Measurements from ENCODE around the gene NINJ1. TPM values are rescaled to one million over a fixed set of nuclear protein-coding genes. Genes with fewer than 3 reads are reported as not detected.

The NINJ1 gene
- total RNA-seq, 1 donor from 2014 or later, result 3.9 TPM

- Histone ChIP-seq H3K4me3 (no peak overlapping the region), H3K27ac (no peak overlapping the region), H3K36me3 (no peaks in the 10 kb centered on the region), H3F3A (ENCODE audit: low read depth) (no peaks in the 10 kb centered on the region), H2AFZ (replicated peaks) (no peak overlapping the region), H3K79me2 (ENCODE audit: low read depth) (no peaks in the 10 kb centered on the region), H4K20me1 (ENCODE audit: low read depth) (no peaks in the 10 kb centered on the region), H3K9me3 (ENCODE audit: low read depth) (no peaks in the 10 kb centered on the region), H3K27me3 (no peaks in the 10 kb centered on the region), H3K9ac (no peak overlapping the region), H3K4me1 (peaks cover 10% of the 10 kb centered on the region), H3K4me2 (no peak overlapping the region)
- H3K4me3 Mint-ChIP-seq, result no peak overlapping the region
- TF ChIP-seq, protein P1, sequence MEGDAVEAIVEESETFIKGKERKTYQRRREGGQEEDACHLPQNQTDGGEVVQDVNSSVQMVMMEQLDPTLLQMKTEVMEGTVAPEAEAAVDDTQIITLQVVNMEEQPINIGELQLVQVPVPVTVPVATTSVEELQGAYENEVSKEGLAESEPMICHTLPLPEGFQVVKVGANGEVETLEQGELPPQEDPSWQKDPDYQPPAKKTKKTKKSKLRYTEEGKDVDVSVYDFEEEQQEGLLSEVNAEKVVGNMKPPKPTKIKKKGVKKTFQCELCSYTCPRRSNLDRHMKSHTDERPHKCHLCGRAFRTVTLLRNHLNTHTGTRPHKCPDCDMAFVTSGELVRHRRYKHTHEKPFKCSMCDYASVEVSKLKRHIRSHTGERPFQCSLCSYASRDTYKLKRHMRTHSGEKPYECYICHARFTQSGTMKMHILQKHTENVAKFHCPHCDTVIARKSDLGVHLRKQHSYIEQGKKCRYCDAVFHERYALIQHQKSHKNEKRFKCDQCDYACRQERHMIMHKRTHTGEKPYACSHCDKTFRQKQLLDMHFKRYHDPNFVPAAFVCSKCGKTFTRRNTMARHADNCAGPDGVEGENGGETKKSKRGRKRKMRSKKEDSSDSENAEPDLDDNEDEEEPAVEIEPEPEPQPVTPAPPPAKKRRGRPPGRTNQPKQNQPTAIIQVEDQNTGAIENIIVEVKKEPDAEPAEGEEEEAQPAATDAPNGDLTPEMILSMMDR (IDR thresholded peaks at IDR 0.05), result no peak
- TF ChIP-seq EZH2phosphoT487 (IDR thresholded peaks at IDR 0.05) (no peak), EZH2 (IDR thresholded peaks at IDR 0.05) (no peak)
- DNase-seq (ENCODE audit: low spot score), result no peak
- no peak overlapping the region for H3K27ac Mint-ChIP-seq
- peaks cover 4% of the 10 kb centered on the region for H3K27me3 Mint-ChIP-seq (ENCODE audit: insufficient read depth, low read depth)
- peaks cover 26% of the 10 kb centered on the region for H3K4me1 Mint-ChIP-seq
- no peaks in the 10 kb centered on the region for H3K9me3 Mint-ChIP-seq
- H3K36me3 Mint-ChIP-seq, result peaks cover 3% of the 10 kb centered on the region
Observed at GRCh38 chr9:93123561-93124283, 10.3 kb downstream of the NINJ1 start.

GRCh38 chr9:93122721-93123221, 11.3 kb downstream of the NINJ1 start:
- Histone ChIP-seq H3K4me2 (no peak overlapping the region), H4K20me1 (ENCODE audit: low read depth) (no peaks in the 10 kb centered on the region), H3K79me2 (ENCODE audit: low read depth) (no peaks in the 10 kb centered on the region), H3K9ac (no peak overlapping the region), H3K4me1 (peaks cover 10% of the 10 kb centered on the region), H3K4me3 (no peak overlapping the region), H3K9me3 (ENCODE audit: low read depth) (no peaks in the 10 kb centered on the region), H2AFZ (replicated peaks) (no peak overlapping the region), H3K27ac (no peak overlapping the region), H3K27me3 (no peaks in the 10 kb centered on the region), H3F3A (ENCODE audit: low read depth) (no peaks in the 10 kb centered on the region), H3K36me3 (no peaks in the 10 kb centered on the region)
- TF ChIP-seq, protein P1 (IDR thresholded peaks at IDR 0.05), result no peak
- TF ChIP-seq EZH2 (IDR thresholded peaks at IDR 0.05) (no peak), EZH2phosphoT487 (IDR thresholded peaks at IDR 0.05) (no peak)
- Mint-ChIP-seq H3K4me3 (no peak overlapping the region), H3K36me3 (peaks cover 3% of the 10 kb centered on the region), H3K27ac (no peak overlapping the region), H3K9me3 (no peaks in the 10 kb centered on the region), H3K27me3 (ENCODE audit: insufficient read depth, low read depth) (peaks cover 4% of the 10 kb centered on the region), H3K4me1 (peaks cover 22% of the 10 kb centered on the region)
- DNase-seq (ENCODE audit: low spot score), result no peak

DNA sequence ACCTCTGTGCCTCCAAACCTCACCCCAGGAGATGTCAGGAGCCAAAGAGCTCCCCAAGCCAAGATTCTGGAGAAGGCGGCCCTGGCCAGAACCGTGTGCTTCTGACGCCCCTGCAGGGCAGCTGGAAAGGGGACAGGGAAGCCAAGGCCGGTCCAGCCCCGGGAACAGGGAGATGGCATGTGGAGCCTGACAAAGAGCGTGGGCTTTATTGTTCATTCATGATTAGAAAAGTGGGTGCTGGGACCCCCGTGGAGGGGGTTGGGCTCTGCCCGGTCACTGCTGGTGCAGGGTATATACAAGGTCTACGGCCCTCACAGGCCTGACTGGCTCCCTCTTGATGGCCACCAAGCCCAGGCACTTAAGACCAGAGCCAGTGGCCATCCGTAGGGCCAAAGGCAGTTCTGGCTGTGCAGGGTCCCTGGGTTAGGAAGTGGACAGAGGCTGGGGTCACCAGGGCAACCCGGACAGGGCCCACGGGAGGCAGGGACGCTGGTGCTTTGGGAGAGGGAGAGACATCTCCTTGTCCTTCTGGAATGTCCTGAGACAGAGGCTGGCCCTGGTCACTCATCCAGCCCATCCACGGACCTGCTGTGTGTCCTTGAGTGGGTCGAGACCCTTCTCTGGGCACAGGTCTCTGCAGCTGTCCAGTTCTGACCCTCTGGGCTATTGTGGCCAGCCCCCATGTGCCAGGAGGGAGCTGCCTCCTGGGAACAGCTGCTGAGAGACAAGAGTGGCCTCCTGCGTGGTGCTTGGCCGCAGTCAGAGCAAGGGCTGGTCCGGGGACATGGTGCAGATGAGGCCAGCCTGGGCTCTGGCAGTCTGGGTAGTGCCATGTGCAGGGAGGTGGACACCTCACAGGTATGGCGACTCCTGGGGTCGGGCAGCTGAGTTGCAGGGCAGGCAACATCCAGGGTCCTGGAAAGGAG, 12.5 kb downstream of the NINJ1 start:
- DNase-seq (ENCODE audit: low spot score), result no peak
- H3K4me1 ChIP-seq, result peaks cover 4% of the 10 kb centered on the region

More for the DNA sequence above, 12.5 kb downstream of the NINJ1 start:
- Histone ChIP-seq H2AFZ (replicated peaks) (no peak overlapping the region), H3K79me2 (ENCODE audit: low read depth) (no peaks in the 10 kb centered on the region), H3K27me3 (no peaks in the 10 kb centered on the region), H3F3A (ENCODE audit: low read depth) (no peaks in the 10 kb centered on the region), H3K27ac (no peak overlapping the region), H3K9ac (no peak overlapping the region), H3K4me3 (no peak overlapping the region), H3K36me3 (no peaks in the 10 kb centered on the region), H4K20me1 (ENCODE audit: low read depth) (no peaks in the 10 kb centered on the region), H3K4me2 (no peak overlapping the region), H3K9me3 (ENCODE audit: low read depth) (no peaks in the 10 kb centered on the region)
- H3K9me3 Mint-ChIP-seq, result no peaks in the 10 kb centered on the region
- no peak overlapping the region for H3K27ac Mint-ChIP-seq
- H3K4me1 Mint-ChIP-seq, result peaks cover 12% of the 10 kb centered on the region
- TF ChIP-seq, protein P1 (IDR thresholded peaks at IDR 0.05), result no peak
- TF ChIP-seq EZH2 (IDR thresholded peaks at IDR 0.05) (no peak), EZH2phosphoT487 (IDR thresholded peaks at IDR 0.05) (no peak)
- no peak overlapping the region for H3K4me3 Mint-ChIP-seq
- H3K27me3 Mint-ChIP-seq (ENCODE audit: insufficient read depth, low read depth), result peaks cover 4% of the 10 kb centered on the region
- H3K36me3 Mint-ChIP-seq, result peaks cover 3% of the 10 kb centered on the region

Data from neural progenitor cell (in vitro differentiated cells).